Measurements from ENCODE around the gene KCNRG.

The KCNRG gene

GRCh38 chr13:49996161-49996915 is 18.9 kb upstream of the KCNRG start:
- Mint-ChIP-seq H3K9me3 (no peaks in the 10 kb centered on the region), H3K36me3 (ENCODE audit: insufficient read depth) (peaks cover 38% of the 10 kb centered on the region), H3K4me3 (peak overlapping the region; percentile 75), H3K27ac (ENCODE audit: low read depth) (peak overlapping the region; percentile 71), H3K4me1 (peaks cover 20% of the 10 kb centered on the region), H3K27me3 (no peaks in the 10 kb centered on the region)
- ATAC-seq (replicated peaks; ENCODE audit: extremely low read depth, poor library complexity, severe bottlenecking): peak; percentile 51
- DNase-seq (ENCODE audit: low spot score in 2 of 2): peak; percentile 63 to 71

GRCh38 chr13:49996951-49997895 is 18.0 kb upstream of the KCNRG start, which contains the start of gene TRIM13:
TSS of gene TRIM13 (plus strand) at chr13:49997042. CDS start at chr13:50011941, 14,899 bp downstream.
- Mint-ChIP-seq H3K27me3 (no peaks in the 10 kb centered on the region), H3K36me3 (ENCODE audit: insufficient read depth) (peaks cover 37% of the 10 kb centered on the region), H3K9me3 (no peaks in the 10 kb centered on the region), H3K27ac (ENCODE audit: low read depth) (peak within 1 kb of the TSS; percentile 71), H3K4me3 (peak within 1 kb of the TSS; percentile 75), H3K4me1 (peaks cover 22% of the 10 kb centered on the region)
- DNase-seq (ENCODE audit: low spot score in 2 of 2): peak; percentile 75
- ATAC-seq (replicated peaks; ENCODE audit: extremely low read depth, poor library complexity, severe bottlenecking): peak; percentile 87

GRCh38 chr13:49997955-49998354 is 17.3 kb upstream of the KCNRG start:
- ATAC-seq (replicated peaks; ENCODE audit: extremely low read depth, poor library complexity, severe bottlenecking) (no peak), DNase-seq (ENCODE audit: low spot score in 2 of 2) (no peak)
- Mint-ChIP-seq H3K27me3 (no peaks in the 10 kb centered on the region), H3K9me3 (no peaks in the 10 kb centered on the region), H3K27ac (ENCODE audit: low read depth) (peak overlapping the region; percentile 71), H3K36me3 (ENCODE audit: insufficient read depth) (peaks cover 42% of the 10 kb centered on the region), H3K4me3 (peak overlapping the region; percentile 75), H3K4me1 (peaks cover 30% of the 10 kb centered on the region)

- DNase-seq (ENCODE audit: low spot score in 2 of 2): no peak
- no peak overlapping the region for H3K27ac Mint-ChIP-seq (ENCODE audit: low read depth)
- peaks cover 46% of the 10 kb centered on the region for H3K36me3 Mint-ChIP-seq (ENCODE audit: insufficient read depth)
- no peaks in the 10 kb centered on the region for H3K9me3 Mint-ChIP-seq
- peak overlapping the region; percentile 75 for H3K4me3 Mint-ChIP-seq
- H3K27me3 Mint-ChIP-seq: no peaks in the 10 kb centered on the region
- ATAC-seq (replicated peaks; ENCODE audit: extremely low read depth, poor library complexity, severe bottlenecking): no peak
- peaks cover 31% of the 10 kb centered on the region for H3K4me1 Mint-ChIP-seq
These were observed 16.3 kb upstream of the KCNRG start for GRCh38 chr13:49998714-49999624.

- ATAC-seq (replicated peaks; ENCODE audit: extremely low read depth, poor library complexity, severe bottlenecking): no peak
- H3K9me3 Mint-ChIP-seq: no peaks in the 10 kb centered on the region
- no peak overlapping the region for H3K4me3 Mint-ChIP-seq
- peaks cover 54% of the 10 kb centered on the region for H3K36me3 Mint-ChIP-seq (ENCODE audit: insufficient read depth)
- DNase-seq (ENCODE audit: low spot score in 2 of 2): no peak
- H3K27ac Mint-ChIP-seq (ENCODE audit: low read depth): no peak overlapping the region
- H3K4me1 Mint-ChIP-seq: peaks cover 42% of the 10 kb centered on the region
- H3K27me3 Mint-ChIP-seq: no peaks in the 10 kb centered on the region
These were observed 14.0 kb upstream of the KCNRG start for GRCh38 chr13:50001287-50001686.

GRCh38 chr13:50006426-50007135 is 8.7 kb upstream of the KCNRG start:
- no peak for ATAC-seq (replicated peaks; ENCODE audit: extremely low read depth, poor library complexity, severe bottlenecking)
- Mint-ChIP-seq H3K4me1 (peaks cover 38% of the 10 kb centered on the region), H3K4me3 (peak overlapping the region; percentile 10), H3K27ac (ENCODE audit: low read depth) (peak overlapping the region; percentile 30), H3K27me3 (no peaks in the 10 kb centered on the region), H3K9me3 (no peaks in the 10 kb centered on the region), H3K36me3 (ENCODE audit: insufficient read depth) (peaks cover 36% of the 10 kb centered on the region)
- no peak for DNase-seq (ENCODE audit: low spot score in 2 of 2)

GRCh38 chr13:50011461-50011860 is 3.8 kb upstream of the KCNRG start:
- Mint-ChIP-seq H3K4me1 (peaks cover 33% of the 10 kb centered on the region), H3K27me3 (no peaks in the 10 kb centered on the region), H3K4me3 (no peak overlapping the region), H3K36me3 (ENCODE audit: insufficient read depth) (peaks cover 30% of the 10 kb centered on the region), H3K27ac (ENCODE audit: low read depth) (no peak overlapping the region), H3K9me3 (no peaks in the 10 kb centered on the region)
- ATAC-seq (replicated peaks; ENCODE audit: extremely low read depth, poor library complexity, severe bottlenecking): no peak
- no peak for DNase-seq (ENCODE audit: low spot score in 2 of 2)

- Mint-ChIP-seq H3K4me1 (peaks cover 35% of the 10 kb centered on the region), H3K36me3 (ENCODE audit: insufficient read depth) (peaks cover 26% of the 10 kb centered on the region), H3K27me3 (no peaks in the 10 kb centered on the region), H3K27ac (ENCODE audit: low read depth) (no peak overlapping the region), H3K9me3 (no peaks in the 10 kb centered on the region), H3K4me3 (no peak overlapping the region)
- DNase-seq (ENCODE audit: low spot score in 2 of 2): no peak
- ATAC-seq (replicated peaks; ENCODE audit: extremely low read depth, poor library complexity, severe bottlenecking): no peak
These were observed 2.7 kb upstream of the KCNRG start for GRCh38 chr13:50012396-50013169.

GRCh38 chr13:50014386-50014785 is 858 bp upstream of the KCNRG start:
- Mint-ChIP-seq H3K36me3 (ENCODE audit: insufficient read depth) (peaks cover 27% of the 10 kb centered on the region), H3K27me3 (no peaks in the 10 kb centered on the region), H3K9me3 (no peaks in the 10 kb centered on the region), H3K4me3 (no peak overlapping the region), H3K4me1 (peaks cover 40% of the 10 kb centered on the region), H3K27ac (ENCODE audit: low read depth) (no peak overlapping the region)
- DNase-seq (ENCODE audit: low spot score in 2 of 2): no peak
- no peak for ATAC-seq (replicated peaks; ENCODE audit: extremely low read depth, poor library complexity, severe bottlenecking)

GRCh38 chr13:50015750-50016149 is 506 bp downstream of the KCNRG start:
- no peaks in the 10 kb centered on the region for H3K9me3 Mint-ChIP-seq
- H3K4me3 Mint-ChIP-seq: no peak overlapping the region
- H3K4me1 Mint-ChIP-seq: peaks cover 35% of the 10 kb centered on the region
- peaks cover 27% of the 10 kb centered on the region for H3K36me3 Mint-ChIP-seq (ENCODE audit: insufficient read depth)
- H3K27ac Mint-ChIP-seq (ENCODE audit: low read depth): peak overlapping the region; percentile 22
- ATAC-seq (replicated peaks; ENCODE audit: extremely low read depth, poor library complexity, severe bottlenecking): no peak
- DNase-seq (ENCODE audit: low spot score in 2 of 2): no peak
- H3K27me3 Mint-ChIP-seq: no peaks in the 10 kb centered on the region

GRCh38 chr13:50016444-50016843 is 1.2 kb downstream of the KCNRG start:
- H3K36me3 Mint-ChIP-seq (ENCODE audit: insufficient read depth): peaks cover 26% of the 10 kb centered on the region
- no peaks in the 10 kb centered on the region for H3K27me3 Mint-ChIP-seq
- ATAC-seq (replicated peaks; ENCODE audit: extremely low read depth, poor library complexity, severe bottlenecking): no peak
- DNase-seq (ENCODE audit: low spot score in 2 of 2): no peak
- H3K9me3 Mint-ChIP-seq: no peaks in the 10 kb centered on the region
- peak overlapping the region; percentile 38 for H3K27ac Mint-ChIP-seq (ENCODE audit: low read depth)
- peaks cover 29% of the 10 kb centered on the region for H3K4me1 Mint-ChIP-seq
- no peak overlapping the region for H3K4me3 Mint-ChIP-seq

All from central memory CD8-positive, alpha-beta T cell (primary cell).